HG02678 (cell line): ENCODE data around the gene FANCG.

Experiments used
- ATAC-seq: cut with Tn5 transposase; IDR thresholded peaks from one replicate; pipeline ENCODE4 v1.9.1; 2021; ENCODE audit warnings: mild to moderate bottlenecking, moderate library complexity; ENCODE audit not compliant: unreplicated experiment

FANCG gene

GRCh38 chr9:35103660-35104191 lies 24.0 kb upstream of the FANCG start:
- no peak for ATAC-seq

- peak; percentile 98 for ATAC-seq
Measured at GRCh38 chr9:35102769-35103659, 23.3 kb upstream of the FANCG start, which contains the start of gene STOML2. STOML2 (minus strand) TSS chr9:35103131; CDS start chr9:35103094, 37 bp downstream.

- ATAC-seq, result peak; percentile 13
Measured at GRCh38 chr9:35102465-35102768, 22.7 kb upstream of the FANCG start.

- ATAC-seq, result no peak
Measured at GRCh38 chr9:35097573-35097972, 17.8 kb upstream of the FANCG start.

- peak; percentile 90 for ATAC-seq
Measured at GRCh38 chr9:35096035-35096849, 16.5 kb upstream of the FANCG start, which contains the start of gene PIGO. PIGO (minus strand) TSS chr9:35096591; CDS start chr9:35095565, 1,026 bp downstream.

GRCh38 chr9:35091536-35091935 lies 11.8 kb upstream of the FANCG start:
- ATAC-seq, result no peak

- no peak for ATAC-seq
Measured at GRCh38 chr9:35089434-35089833, 9.7 kb upstream of the FANCG start.

GRCh38 chr9:35085078-35085477 lies 5.3 kb upstream of the FANCG start:
- no peak for ATAC-seq

GRCh38 chr9:35079041-35079425 lies 709 bp downstream of the FANCG start:
- ATAC-seq, result no peak

GRCh38 chr9:35078066-35078465 lies 1.7 kb downstream of the FANCG start:
- no peak for ATAC-seq

- ATAC-seq, result no peak
Measured at GRCh38 chr9:35076848-35077247, 2.9 kb downstream of the FANCG start.

GRCh38 chr9:35075358-35075757 lies 4.4 kb downstream of the FANCG start:
- no peak for ATAC-seq

GRCh38 chr9:35074791-35075190 lies 5.0 kb downstream of the FANCG start:
- no peak for ATAC-seq

- no peak for ATAC-seq
Measured at GRCh38 chr9:35074141-35074540, 5.6 kb downstream of the FANCG start.

GRCh38 chr9:35073279-35073612 lies 6.5 kb downstream of the FANCG start:
- no peak for ATAC-seq

GRCh38 chr9:35072461-35073278 lies 7.1 kb downstream of the FANCG start, which contains the start of gene VCP:
VCP (minus strand) TSS chr9:35072625; CDS start chr9:35072353, 272 bp downstream.
- ATAC-seq, result peak; percentile 87

- ATAC-seq, result peak; percentile 59
Measured at GRCh38 chr9:35071814-35072460, 7.8 kb downstream of the FANCG start.

GRCh38 chr9:35070823-35071813 lies 8.6 kb downstream of the FANCG start:
- no peak for ATAC-seq

GRCh38 chr9:35069020-35069419 lies 10.7 kb downstream of the FANCG start:
- no peak for ATAC-seq
